HEK293T (cell line): Measurements from ENCODE around the gene MVB12B.

Experiments used
- CTCF ChIA-PET: fragments of 350-600 bp; formaldehyde crosslinking; extraction: SDS; loops from one replicate; lab custom pipeline; 2021; ENCODE audit warnings: antibody characterized with exemption, inconsistent platforms; lab: Yijun Ruan, JAX
- POLR2A ChIA-PET: fragments of 350-600 bp; formaldehyde crosslinking; extraction: SDS; loops from one replicate; lab custom pipeline; 2020; ENCODE audit warnings: antibody characterized with exemption, inconsistent platforms; lab: Yijun Ruan, JAX
- DNase-seq: peaks from one replicate; pipeline ENCODE4 v3.0.0; 2012; ENCODE audit warnings: mixed read lengths; ENCODE audit errors: extremely low spot score
- ARNT ChIP-seq: fragments of 450-650 bp; IDR thresholded peaks from 2 replicates; pipeline ENCODE4 v1.6.1; 2017; ENCODE audit warnings: mild to moderate bottlenecking
- BHLHE40 ChIP-seq: fragments of 450-650 bp; IDR thresholded peaks from 2 replicates; pipeline ENCODE4 v1.6.1; 2016; ENCODE audit warnings: mild to moderate bottlenecking, moderate library complexity, borderline replicate concordance
- CTBP1 ChIP-seq: fragments of 450-650 bp; IDR thresholded peaks from 2 replicates; pipeline ENCODE4 v1.6.1; 2016; ENCODE audit warnings: borderline replicate concordance
- ELF4 ChIP-seq: fragments of 450-650 bp; IDR thresholded peaks from 2 replicates; pipeline ENCODE4 v1.6.1; 2017; ENCODE audit warnings: antibody characterized with exemption
- FOXA1 ChIP-seq: fragments of 450-650 bp; IDR thresholded peaks from 2 replicates; pipeline ENCODE4 v1.6.1; 2016; ENCODE audit warnings: mild to moderate bottlenecking
- FOXK2 ChIP-seq: fragments of 450-650 bp; IDR thresholded peaks from 2 replicates; pipeline ENCODE4 v1.6.1; 2016; ENCODE audit warnings: mild to moderate bottlenecking
- FOXM1 ChIP-seq: fragments of 450-650 bp; IDR thresholded peaks from 2 replicates; pipeline ENCODE4 v1.6.1; 2017; ENCODE audit warnings: mild to moderate bottlenecking, borderline replicate concordance
- HDGF ChIP-seq: fragments of 450-650 bp; IDR thresholded peaks from 2 replicates; pipeline ENCODE4 v1.6.1; 2017; ENCODE audit warnings: antibody characterized with exemption, borderline replicate concordance
- L3MBTL2 ChIP-seq: fragments of 450-650 bp; conservative IDR thresholded peaks from 2 replicates; pipeline ENCODE4 v1.6.1; 2016; ENCODE audit warnings: mild to moderate bottlenecking
- LEF1 ChIP-seq: fragments of 450-650 bp; IDR thresholded peaks from 2 replicates; pipeline ENCODE4 v1.6.1; 2017; ENCODE audit warnings: mild to moderate bottlenecking, borderline replicate concordance
- NFRKB ChIP-seq: fragments of 450-650 bp; IDR thresholded peaks from 2 replicates; pipeline ENCODE4 v1.6.1; 2016; ENCODE audit warnings: mild to moderate bottlenecking, moderate library complexity
- SP1 ChIP-seq: fragments of 450-650 bp; IDR thresholded peaks from 2 replicates; pipeline ENCODE4 v1.6.1; 2017
- SUZ12 ChIP-seq: fragments of 450-650 bp; IDR thresholded peaks from 2 replicates; pipeline ENCODE4 v1.6.1; 2016; ENCODE audit warnings: mild to moderate bottlenecking
- TARDBP ChIP-seq: fragments of 450-650 bp; IDR thresholded peaks from 2 replicates; pipeline ENCODE4 v1.6.1; 2016
- ZNF384 ChIP-seq: fragments of 450-650 bp; IDR thresholded peaks from 2 replicates; pipeline ENCODE4 v1.6.1; 2016
- TF ChIP-seq, protein P1 (sequence below): fragments of 450-650 bp; IDR thresholded peaks from 2 replicates; pipeline ENCODE4 v1.6.1; 2016

MVB12B gene

DNA sequence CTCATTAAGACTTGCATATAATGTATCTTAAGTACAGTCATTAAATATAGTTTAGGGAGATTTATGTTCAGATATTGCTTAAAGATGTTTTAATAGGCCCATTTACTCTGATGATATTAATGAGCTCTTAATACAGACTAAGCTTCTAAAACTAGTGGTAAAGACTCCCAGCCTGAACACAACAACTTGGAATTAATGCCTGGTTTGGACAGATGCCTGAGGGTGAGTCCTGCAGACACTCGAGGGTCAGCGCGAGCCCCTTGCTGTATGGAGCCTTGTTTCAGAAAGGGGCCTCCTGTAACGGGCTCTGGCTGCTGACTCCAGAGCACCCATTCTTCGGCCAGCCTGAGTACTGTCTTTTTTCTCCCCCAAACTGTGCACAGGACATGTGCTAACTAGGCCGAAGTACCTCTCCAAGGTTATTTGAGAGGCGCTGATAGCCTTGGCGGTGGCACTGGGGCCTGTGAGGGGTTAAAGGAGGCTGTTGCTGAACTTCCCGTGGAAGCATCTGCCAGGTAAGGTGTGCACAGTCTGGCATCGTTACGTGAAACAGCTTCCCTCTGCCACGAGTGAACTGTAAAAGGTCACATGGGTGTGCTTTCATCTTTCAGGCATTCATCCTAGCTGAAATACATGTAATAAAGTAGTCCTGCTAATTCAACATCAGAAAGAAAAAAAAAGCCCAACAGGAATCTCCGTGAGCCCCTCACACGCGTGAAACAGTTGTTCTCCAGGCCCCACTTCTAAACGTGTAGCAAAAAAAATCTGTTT is 113.4 kb downstream of the MVB12B start:
- TF ChIP-seq SUZ12 (no peak), FOXA1 (no peak), HDGF (no peak), SP1 (no peak), L3MBTL2 (no peak), BHLHE40 (no peak), ARNT (no peak), FOXK2 (no peak), LEF1 (no peak), NFRKB (no peak), ZNF384 (no peak), ELF4 (no peak), TARDBP (no peak), FOXM1 (no peak), CTBP1 (no peak)
- TF ChIP-seq, protein P1, sequence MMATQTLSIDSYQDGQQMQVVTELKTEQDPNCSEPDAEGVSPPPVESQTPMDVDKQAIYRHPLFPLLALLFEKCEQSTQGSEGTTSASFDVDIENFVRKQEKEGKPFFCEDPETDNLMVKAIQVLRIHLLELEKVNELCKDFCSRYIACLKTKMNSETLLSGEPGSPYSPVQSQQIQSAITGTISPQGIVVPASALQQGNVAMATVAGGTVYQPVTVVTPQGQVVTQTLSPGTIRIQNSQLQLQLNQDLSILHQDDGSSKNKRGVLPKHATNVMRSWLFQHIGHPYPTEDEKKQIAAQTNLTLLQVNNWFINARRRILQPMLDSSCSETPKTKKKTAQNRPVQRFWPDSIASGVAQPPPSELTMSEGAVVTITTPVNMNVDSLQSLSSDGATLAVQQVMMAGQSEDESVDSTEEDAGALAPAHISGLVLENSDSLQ, result no peak
- CTCF ChIA-PET, result no interaction called here
- DNase-seq, result no peak
- POLR2A ChIA-PET, result no interaction called here

DNA sequence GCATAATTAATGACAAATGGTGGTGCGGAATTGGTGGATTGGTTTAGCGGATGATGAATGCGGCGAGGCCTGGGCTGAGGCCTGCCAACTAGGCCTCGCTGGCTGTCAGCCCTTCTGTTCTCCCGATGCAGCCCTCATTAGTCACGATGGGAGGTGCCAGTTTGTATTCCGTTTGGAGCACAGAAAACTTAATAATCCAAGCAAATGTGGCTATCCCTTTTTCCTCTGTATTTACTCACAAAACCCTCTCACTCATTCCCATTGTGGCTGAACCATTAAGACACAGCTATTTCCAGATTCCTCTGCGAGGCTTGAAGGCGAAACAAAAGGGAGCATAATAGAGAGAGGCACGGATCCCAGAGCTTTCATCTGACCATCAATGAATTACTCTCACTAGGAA is 114.3 kb downstream of the MVB12B start:
- no peak for TF ChIP-seq L3MBTL2
- no peak for TF ChIP-seq ARNT
- no peak for TF ChIP-seq CTBP1
- TF ChIP-seq HDGF, result no peak
- TF ChIP-seq FOXA1, result no peak
- TF ChIP-seq FOXK2, result no peak
- TF ChIP-seq SP1, result no peak
- no peak for TF ChIP-seq SUZ12
- TF ChIP-seq FOXM1, result no peak
- CTCF ChIA-PET, result interaction anchor here (0.6 kb wide), 3 partner anchors 57 to 843 kb away, joined by 3 to 6 read pairs (median 3); no protein-coding TSS in a partner anchor
- POLR2A ChIA-PET, result no interaction called here

DNA sequence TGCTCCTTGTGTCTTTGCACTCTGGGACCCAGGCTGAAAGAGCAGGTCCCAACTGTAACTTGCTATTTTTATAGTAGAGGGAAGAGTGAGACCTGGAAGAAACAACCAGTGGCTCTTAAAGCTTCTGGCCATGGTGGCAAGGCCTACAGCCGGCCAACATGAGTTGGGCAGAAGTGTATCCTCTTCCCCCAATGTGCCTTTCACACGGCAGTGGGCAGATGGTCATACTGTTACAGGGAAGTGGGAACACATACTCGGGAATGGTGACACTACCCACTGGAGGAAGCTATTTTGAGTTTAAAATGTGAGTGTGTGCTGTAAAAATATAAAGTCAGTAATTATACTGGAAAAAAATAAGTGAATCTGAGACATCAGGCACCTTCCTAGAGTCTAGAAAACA is 116.0 kb downstream of the MVB12B start:
- ChIA-PET CTCF (no interaction called here), POLR2A (no interaction called here)
- no peak for TF ChIP-seq FOXK2
- TF ChIP-seq HDGF, result no peak
- TF ChIP-seq SUZ12, result no peak
- TF ChIP-seq TARDBP, result no peak
- no peak for TF ChIP-seq ZNF384
- TF ChIP-seq FOXM1, result no peak
- TF ChIP-seq CTBP1, result no peak
- no peak for TF ChIP-seq NFRKB
- no peak for TF ChIP-seq ARNT
- TF ChIP-seq ELF4, result no peak
- no peak for TF ChIP-seq SP1
- DNase-seq, result no peak

More for the DNA sequence above, 114.3 kb downstream of the MVB12B start:
- no peak for DNase-seq

DNA sequence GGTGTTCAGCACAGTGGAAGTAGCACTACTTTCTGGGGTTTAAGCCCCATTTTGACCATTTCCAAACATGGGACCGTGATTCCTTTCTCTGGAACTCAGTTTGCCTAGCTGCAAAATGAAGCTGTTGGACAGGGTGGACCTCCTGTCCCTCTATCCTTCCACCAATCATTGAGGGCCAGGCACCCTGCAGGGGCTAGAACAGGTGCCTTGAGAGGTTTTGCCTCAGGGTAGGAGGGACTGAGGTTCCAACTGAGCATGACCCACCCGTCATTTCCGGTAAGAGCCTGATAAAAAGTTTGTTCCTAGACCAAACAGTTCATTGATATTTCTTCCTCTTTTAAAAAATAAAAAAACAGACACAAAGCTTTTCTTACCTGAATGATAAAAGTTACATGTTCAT is 116.5 kb downstream of the MVB12B start:
- CTCF ChIA-PET, result no interaction called here
- POLR2A ChIA-PET, result no interaction called here
- TF ChIP-seq TARDBP (no peak), ARNT (no peak), SUZ12 (no peak), L3MBTL2 (no peak), HDGF (no peak), BHLHE40 (no peak), CTBP1 (no peak), FOXA1 (no peak), LEF1 (no peak), ELF4 (no peak), ZNF384 (no peak), NFRKB (no peak), FOXK2 (no peak), SP1 (no peak), FOXM1 (no peak)
- TF ChIP-seq, protein P1, result no peak
- no peak for DNase-seq

DNA sequence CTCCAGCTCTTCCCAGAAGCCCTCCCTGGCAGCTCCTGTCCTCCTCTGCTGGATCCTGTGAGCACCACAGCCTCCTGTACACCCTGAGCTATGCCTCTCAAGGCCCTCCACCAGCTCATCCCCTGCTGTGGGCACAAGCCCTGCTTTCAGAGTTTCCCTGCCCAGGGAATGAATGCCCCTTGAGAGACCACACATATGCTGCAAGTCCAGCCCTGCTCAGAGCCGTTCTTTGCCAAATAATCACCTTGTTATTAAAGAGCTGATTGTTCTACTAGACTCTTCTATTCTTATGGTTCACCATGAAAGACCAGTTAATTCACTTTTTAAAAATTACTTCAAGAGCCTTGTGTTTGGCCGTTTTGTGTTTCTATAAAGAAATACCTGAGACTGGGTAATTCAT is 121.5 kb downstream of the MVB12B start:
- ChIA-PET POLR2A (no interaction called here), CTCF (interaction anchor here (1.1 kb wide), 1 partner anchor 51 kb away, joined by 3 read pairs; no protein-coding TSS in a partner anchor)
- TF ChIP-seq BHLHE40 (no peak), FOXA1 (no peak), CTBP1 (no peak), FOXK2 (no peak), LEF1 (no peak), SUZ12 (no peak), ARNT (no peak), ZNF384 (no peak), NFRKB (no peak)
- DNase-seq, result no peak

DNA sequence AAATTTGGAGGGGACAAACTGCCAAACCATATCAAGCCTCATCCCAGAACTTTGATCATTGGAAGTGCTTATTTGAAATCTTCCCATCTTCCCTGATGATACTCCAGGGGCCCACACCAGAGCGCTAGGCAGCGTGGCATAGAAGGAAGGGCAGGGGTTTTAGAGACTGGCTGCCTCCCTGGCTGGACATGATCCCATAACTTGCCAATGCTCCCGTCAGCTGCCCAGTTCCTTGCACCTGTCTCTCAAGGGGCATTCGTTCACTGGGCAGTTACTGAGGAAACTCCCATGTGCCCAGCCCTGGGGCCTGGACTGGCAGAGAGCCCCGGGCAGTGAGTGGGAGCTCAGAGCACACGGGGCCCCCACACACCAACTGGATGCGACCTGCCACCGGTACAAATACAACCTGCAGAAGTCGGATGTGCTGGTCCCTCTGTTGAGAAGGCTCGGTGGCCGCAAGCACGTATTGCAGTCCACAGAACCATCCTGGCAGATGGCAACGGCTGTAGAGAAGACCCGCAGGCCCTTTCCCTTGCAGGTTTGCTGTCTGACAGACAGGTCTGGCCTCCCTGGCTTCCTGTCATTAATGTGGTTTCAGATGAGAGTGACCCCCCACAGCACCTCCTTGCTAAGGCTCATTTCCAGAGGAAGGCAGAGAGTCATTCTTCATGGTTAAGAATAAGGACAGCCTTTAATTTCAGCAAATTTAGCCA is 122.4 kb downstream of the MVB12B start:
- CTCF ChIA-PET, result interaction anchor here (1.1 kb wide), 1 partner anchor 50 kb away, joined by 3 read pairs; no protein-coding TSS in a partner anchor
- POLR2A ChIA-PET, result no interaction called here
- no peak for DNase-seq
- TF ChIP-seq FOXA1, result no peak
- no peak for TF ChIP-seq FOXM1
- no peak for TF ChIP-seq TARDBP
- TF ChIP-seq LEF1, result no peak
- no peak for TF ChIP-seq L3MBTL2
- no peak for TF ChIP-seq SP1
- no peak for TF ChIP-seq BHLHE40
- TF ChIP-seq, protein P1, result no peak
